ENCODE data around the gene ZNF350.
"Not testable (repeated sequence)": the region's sequence is repeated elsewhere in the genome, so short reads cannot be mapped to it uniquely, and the experiment has no call there.

The ZNF350 gene

DNA sequence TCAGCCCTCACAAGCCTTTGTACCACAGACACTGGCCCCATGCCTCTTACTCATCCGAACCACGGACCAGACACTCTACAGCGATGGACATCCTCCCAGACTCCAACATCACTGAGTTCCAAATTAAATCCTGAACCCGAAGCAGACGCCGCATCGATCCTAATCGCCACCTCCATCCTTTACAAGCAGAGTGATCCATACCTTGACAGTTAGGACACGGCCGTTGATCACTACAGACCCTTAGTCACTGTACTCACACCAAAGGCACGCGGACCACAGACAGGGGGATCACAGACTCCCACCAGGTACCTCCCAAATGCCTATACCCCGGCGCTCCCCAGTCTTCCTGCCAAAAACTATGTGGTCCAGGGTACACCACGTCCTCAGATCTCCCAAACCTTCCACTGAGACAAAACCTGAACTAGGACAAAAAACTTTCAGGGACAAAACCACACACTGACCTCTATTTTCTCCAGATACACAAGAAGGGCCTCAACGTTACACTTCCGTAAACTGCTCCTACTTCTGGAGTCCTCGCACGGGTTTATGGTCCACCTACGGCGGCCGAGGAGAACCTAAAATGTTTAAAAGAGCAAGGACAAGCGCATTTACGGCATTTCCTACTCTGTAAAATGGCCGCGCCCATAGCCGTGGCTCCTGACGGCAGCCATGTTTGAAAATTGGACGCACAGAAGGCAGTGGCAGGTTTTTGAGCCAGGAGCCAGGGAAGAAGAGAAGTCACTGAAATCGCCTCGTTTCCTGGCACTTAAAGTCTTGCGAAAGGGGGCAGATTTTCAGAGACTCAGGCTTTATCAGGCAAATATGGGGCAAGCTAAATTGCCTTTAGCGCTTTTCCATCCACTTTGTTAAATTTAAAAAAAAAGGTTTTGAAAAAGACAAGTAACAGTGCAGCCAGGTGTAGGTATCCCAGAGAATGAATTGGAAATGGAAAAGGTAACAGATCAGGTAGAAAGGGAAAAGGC is at the start of gene ZNF350:
ZNF350 (minus strand) TSS at position 532 of the 983 bp plus-strand sequence. CDS start 12,480 bp downstream, outside the sequence.
- DNase-seq, result peak; percentile 96

GRCh38 chr19:52034051-52034728 is 47.5 kb upstream of the ZNF350 start:
- no peak for DNase-seq

DNA sequence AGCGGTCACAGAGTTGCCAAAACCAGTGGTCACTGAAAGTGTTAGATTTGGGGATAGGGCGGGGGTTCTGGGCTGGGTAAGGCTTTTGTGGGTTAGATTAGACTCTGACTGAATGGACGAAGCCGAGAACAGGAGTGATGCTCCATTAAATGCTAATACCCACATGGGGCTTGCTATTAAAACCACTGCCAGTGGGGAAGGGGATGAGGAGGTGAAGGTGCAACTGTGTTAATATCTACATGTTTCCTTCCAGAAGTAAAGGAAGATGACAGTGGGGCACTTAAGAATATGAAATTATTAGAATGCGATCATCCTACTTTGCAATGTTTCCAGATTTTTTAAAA is 42.1 kb upstream of the ZNF350 start:
- DNase-seq, result no peak

DNA sequence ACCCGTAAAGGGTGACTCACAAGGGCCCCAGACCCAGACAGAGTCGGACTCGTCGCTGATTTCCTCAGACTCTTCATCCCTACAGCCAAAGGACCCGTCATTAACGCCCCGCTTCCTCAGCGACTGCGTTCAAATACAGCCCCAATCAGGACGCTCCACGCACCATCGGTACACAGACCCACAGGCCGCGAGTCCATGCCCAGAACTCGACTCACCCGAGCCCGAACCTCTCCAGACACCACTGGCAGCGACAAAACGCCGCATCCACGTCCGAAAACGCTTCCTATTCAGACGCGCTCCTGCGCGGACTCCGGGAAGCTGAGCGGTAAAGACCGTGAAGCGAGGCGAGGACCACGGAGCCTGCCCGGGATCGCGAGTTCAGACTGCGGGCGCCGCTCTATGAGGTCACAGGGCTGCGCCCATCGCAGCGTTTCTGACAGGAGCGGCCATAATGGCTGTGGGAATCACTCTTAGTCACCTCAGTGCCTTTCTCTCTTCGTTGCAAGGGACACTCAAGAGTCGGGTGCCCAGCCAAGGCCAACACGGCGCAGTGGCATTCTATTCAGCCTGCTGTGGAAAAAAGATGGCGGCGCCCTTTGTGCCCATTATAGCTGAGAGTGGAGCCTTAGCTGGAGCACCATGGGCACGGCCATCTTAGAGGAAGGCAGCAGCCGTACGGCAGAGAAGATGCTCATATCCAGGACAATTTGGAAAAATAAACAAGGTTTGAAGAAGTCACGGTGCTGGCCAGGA is 41.6 kb upstream of the ZNF350 start, which contains the start of gene ZNF614:
ZNF614 (minus strand) TSS at position 353 of the 753 bp plus-strand sequence. CDS start 2,634 bp downstream, outside the sequence.
- DNase-seq, result peak; percentile 94

DNA sequence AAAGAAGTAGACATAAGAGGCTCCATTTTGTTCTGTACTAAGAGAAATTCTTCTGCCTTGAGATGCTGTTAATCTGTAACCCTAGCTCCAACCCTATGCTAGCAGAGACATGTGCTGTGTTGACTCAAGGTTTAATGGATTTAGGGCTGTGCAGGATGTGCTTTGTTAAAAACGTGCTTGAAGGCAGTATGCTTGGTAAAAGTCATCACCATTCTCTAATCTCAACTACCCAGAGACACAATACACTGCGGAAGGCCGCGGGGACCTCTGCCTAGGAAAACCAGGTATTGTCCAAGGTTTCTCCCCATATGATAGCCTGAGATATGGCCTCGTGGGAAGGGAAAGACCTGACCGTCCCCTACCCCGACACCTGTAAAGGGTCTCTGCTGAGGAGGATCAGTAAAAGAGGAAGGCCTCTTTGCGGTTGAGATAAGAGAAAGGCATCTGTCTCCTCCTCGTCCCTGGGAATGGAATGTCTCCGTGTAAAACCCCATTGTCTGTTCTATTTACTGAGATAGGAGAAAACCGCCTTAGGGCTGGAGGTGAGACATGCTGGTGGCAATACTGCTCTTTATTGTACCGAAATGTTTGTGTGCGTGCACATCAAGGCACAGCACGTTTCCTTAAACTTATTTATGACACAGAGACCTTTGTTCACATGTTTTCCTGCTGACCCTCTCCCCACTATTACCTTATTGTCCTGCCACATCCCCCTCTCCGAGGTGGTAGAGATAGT is 39.8 kb upstream of the ZNF350 start:
- not testable (repeated sequence) for DNase-seq

DNA sequence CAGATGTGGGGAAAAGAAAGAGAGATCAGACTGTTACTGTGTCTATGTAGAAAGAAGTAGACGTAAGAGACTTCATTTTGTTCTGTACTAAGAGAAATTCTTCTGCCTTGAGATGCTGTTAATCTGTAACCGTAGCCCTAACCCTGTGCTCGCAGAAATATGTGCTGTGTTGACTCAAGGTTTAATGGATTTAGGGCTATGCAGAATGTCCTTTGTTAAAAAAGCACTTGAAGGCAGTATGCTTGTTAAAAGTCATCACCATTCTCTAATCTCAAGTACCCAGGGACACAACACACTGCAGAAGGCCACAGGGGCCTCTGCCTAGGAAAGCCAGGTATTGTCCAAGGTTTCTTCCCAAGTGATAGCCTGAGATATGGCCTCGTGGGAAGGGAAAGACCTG is 37.8 kb upstream of the ZNF350 start:
- DNase-seq, result not testable (repeated sequence)

DNA sequence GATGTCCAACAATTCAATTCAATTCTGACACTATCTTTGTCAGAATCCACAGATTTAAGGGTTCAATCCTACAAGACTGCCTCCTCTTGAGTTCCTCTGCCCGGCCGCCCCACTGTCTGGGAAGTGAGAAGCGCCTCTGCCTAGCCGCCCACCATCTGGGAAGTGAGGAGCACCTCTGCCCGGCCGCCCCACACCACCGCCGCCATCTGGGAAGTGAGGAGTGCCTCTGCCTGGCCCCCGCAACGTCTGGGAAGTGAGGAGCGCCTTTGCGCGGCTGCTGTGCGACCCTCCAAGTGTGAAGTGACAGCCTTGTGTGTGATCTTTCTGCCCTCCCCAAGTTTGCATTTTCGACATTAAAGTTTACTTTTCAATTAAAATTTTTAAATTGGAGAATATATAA is 35.6 kb upstream of the ZNF350 start:
- DNase-seq, result no peak

GRCh38 chr19:52020506-52020905 is 33.9 kb upstream of the ZNF350 start:
- no peak for DNase-seq

- no peak for DNase-seq
Measured at GRCh38 chr19:52010674-52011073, 24.0 kb upstream of the ZNF350 start.

DNA sequence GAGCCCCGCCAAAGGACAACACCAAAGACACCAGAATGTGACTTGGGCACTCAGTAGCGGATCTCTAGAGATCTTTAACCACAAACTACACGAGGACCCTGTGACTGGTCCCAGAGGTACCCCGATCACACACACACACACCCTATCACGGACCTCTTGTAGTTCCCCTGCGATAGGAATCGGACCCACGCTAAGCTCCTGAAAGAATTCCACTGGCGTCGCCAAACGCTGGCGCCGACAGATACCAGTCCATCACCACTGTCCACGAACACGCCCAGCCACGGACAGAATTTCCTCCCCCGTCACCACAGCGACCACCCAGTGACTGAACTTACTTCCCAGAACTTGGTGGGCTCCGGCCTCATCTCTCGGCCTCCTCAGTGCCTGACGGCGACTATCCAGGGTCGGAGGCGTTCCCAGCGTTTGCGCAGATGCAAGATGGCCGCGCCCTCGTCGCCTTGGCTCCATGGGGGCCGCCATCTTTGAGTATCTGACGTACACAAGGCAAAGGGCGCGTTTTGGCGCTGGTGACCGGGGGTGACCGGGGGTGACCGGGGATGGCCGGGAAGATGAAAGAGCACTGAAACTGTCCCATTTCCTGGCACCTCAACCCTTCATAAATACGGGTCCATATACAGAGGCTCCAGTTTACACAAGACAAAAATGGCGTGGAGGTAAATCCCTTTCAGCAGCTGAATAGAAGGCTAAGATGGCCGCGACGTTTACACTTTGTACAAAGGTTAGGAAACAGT is 21.3 kb upstream of the ZNF350 start, which contains the start of gene ZNF615:
ZNF615 (minus strand) TSS at position 406 of the 752 bp plus-strand sequence. CDS start 4,500 bp downstream, outside the sequence.
- peak; percentile 96 for DNase-seq

- DNase-seq, result no peak
Measured at GRCh38 chr19:52007451-52007805, 20.8 kb upstream of the ZNF350 start.

GRCh38 chr19:51994048-51994644 is 7.5 kb upstream of the ZNF350 start:
- no peak for DNase-seq

DNA sequence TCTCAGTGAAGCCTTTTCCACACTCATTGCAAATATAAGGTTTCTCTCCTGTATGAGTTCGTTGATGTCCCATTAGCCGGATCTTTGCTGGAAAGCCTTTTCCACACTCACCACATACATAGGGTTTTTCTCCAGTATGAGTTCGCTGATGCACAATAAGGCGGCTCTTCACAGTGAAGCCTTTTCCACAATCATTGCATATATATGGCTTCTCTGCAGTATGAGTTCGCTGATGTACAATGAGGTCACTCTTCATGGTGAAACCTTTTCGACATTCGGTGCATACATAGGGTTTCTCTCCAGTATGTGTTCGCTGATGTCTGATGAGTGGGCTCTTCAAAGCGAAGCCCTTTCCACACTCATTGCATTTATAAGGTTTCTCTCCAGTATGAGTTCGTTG is 6.8 kb upstream of the ZNF350 start:
- no peak for DNase-seq

DNA sequence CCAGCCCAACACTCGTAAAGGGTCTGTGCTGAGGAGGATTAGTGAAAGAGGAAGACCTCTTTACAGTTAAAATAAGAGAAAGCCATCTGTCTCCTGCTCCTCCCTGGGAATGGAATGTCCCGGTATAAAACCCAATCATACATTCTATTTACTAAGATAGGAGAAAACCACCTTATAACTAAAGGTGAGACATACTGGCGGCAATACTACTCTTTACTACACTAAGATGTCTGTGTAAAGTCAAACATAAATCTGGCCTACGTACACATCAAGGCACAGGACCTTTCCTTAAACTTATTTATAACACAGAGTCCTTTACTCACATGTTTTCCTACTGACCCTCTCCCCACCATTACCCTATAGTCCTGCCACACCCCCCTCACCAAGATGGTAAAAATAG is 3.3 kb downstream of the ZNF350 start:
- no peak for DNase-seq

DNA sequence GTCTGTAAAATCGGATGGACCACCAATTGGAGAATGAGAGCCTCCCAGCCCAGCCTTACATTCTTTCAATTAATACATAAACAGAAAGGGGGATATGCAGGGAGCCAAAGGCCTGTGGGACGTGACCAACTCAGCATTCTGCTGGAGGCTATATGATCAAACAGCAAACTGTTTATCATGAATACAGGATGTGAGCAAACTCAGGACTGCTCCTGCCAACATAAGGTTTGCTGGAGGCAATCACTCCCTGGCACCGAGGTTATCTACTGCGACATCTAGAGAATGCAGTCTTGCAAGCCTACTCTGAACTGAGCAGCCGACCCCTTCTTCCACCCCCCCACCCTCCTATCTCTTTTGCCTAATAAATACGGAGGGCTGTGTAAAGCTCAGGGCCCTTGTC is 5.7 kb downstream of the ZNF350 start:
- DNase-seq, result not testable (repeated sequence)

DNA sequence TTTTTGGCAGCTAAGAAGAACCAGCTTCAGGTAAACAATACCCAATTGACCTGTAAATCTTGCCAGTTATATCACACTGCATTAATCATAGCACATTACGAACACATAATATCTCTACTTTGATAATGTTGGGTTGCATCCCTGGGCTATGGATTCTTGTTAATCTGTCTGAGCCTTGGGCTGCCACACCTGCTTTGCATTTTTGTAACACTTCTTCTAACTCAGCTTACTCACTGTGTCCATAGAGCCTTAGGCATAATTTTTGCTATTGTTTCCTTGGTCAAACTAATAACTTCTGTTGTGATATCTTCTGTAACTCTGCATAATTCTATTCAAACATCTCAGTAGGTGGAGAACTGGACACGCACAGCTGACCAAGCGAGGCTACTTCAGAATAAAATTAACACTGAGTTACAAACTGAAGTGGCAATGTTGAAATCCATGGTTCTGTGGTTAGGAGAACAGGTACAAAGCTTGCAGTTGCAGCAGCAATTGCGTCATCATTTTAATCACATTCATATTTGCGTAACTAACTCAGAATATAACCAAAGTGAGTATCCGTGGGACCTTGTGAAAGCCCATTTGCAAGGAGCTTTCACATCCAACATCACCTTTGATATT is 6.4 kb downstream of the ZNF350 start:
- DNase-seq, result no peak

DNA sequence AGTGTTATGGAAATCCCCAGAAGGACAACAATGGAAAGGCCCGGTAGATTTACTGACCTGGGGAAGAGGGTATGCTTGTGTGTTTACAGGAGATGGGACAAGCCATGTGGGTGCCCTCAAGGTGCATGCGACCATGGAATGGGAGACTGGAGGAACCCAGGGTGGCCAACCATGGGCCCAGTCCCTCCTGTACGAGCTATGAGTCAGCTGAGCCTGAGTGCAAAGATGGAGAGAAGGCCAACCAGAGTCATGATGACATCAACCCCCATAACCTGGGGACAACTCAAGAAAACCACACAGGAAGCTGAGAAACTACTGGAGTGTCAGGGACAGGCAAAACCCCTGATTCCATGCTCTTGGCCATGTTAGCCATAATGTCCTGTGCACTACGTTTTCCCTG is 7.8 kb downstream of the ZNF350 start:
- DNase-seq, result no peak

- DNase-seq, result no peak
Measured at GRCh38 chr19:51977346-51977745, 9.3 kb downstream of the ZNF350 start.

GRCh38 chr19:51976852-51977251 is 9.8 kb downstream of the ZNF350 start:
- DNase-seq, result no peak

DNA sequence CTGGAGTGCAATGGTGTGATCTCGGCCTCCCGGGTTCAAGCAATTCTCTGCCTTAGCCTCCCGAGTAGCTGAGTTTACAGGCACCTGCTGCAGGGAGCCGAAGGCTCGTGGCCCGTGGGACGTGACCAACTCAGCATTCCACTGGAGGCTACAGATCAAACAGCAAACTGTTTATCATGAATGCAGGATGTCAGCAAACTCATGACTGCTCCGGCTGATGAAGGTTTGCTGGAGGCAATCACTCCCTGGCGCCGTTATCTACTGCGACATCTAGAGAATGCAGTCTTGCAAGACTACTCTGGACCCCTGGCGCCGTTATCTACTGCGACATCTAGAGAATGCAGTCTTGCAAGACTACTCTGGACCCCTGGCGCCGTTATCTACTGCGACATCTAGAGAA is 10.9 kb downstream of the ZNF350 start:
- not testable (repeated sequence) for DNase-seq

DNA sequence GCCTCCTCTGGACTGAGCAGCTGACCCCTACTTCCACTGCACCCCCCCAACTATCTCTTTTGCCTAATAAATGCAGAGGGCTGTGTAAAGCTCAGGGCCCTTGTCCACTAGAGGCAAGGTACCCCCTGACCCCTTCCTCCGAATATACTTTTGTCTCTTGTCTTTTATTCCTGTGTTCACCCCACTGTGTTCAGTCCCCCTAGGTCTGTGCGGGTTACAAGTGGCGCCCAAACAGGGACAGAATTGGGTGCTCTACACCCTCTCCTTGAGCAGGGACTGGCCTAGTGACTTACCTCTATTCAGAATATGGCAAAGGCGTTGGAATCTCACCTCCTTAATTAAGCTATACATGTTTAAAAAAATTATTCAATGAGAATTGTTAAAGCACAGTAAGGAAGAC is 15.0 kb downstream of the ZNF350 start:
- no peak for DNase-seq
